ENCODE results near the gene TBC1D2B. TPM values are rescaled to one million over a fixed set of nuclear protein-coding genes. Genes with fewer than 3 reads are reported as not detected.

TBC1D2B gene
- total RNA-seq, 4 donors from 2014 or later = 4.7 to 9.6 (median 8.1) TPM

- TF ChIP-seq CTCF (IDR thresholded peaks at IDR 0.05 in 4 of 5, conservative IDR thresholded peaks at IDR 0.05 in 1 of 5) (no peak), POLR2A (IDR thresholded peaks at IDR 0.05) (no peak)
- intact Hi-C loops (cut with DNase I; ENCODE audit: low total_unique reads) = loop anchor here (2.0 kb wide), 1 partner anchor 311 kb away; no protein-coding TSS in a partner anchor
- no peak for ATAC-seq
These were observed 34.3 kb upstream of the TBC1D2B start for GRCh38 chr15:78111788-78112187.

GRCh38 chr15:78110916-78111475 is 33.5 kb upstream of the TBC1D2B start:
- ATAC-seq (no peak), DNase-seq (no peak)
- no peak overlapping the region for H3K4me3 ChIP-seq
- intact Hi-C loops (cut with DNase I; ENCODE audit: low total_unique reads) (no loop called here), in situ Hi-C loops (cut with MboI; ENCODE audit: low sequenced_read_pairs in 4 of 4) (loop anchor here (5.0 to 25.0 kb wide), 4 partner anchors 84 to 326 kb away; partner anchors contain the start of gene IREB2 (in 1 of the 4))
- no peaks in the 10 kb centered on the region for H3K4me1 ChIP-seq
- TF ChIP-seq POLR2A (IDR thresholded peaks at IDR 0.05) (no peak), CTCF (IDR thresholded peaks at IDR 0.05 in 4 of 5, conservative IDR thresholded peaks at IDR 0.05 in 1 of 5) (no peak)
- H3K9me3 ChIP-seq = no peaks in the 10 kb centered on the region
- no peaks in the 10 kb centered on the region for H3K27me3 ChIP-seq
- no peaks in the 10 kb centered on the region for H3K36me3 ChIP-seq
- H3K27ac ChIP-seq = no peak overlapping the region

More at GRCh38 chr15:78111788-78112187, 34.3 kb upstream of the TBC1D2B start:
- Histone ChIP-seq H3K4me3 (no peak overlapping the region), H3K36me3 (no peaks in the 10 kb centered on the region), H3K27ac (no peak overlapping the region), H3K9me3 (no peaks in the 10 kb centered on the region), H3K27me3 (no peaks in the 10 kb centered on the region), H3K4me1 (no peaks in the 10 kb centered on the region)
- no peak for DNase-seq
- in situ Hi-C loops (cut with MboI; ENCODE audit: low sequenced_read_pairs in 4 of 4) = loop anchor here (5.0 to 25.0 kb wide), 4 partner anchors 83 to 326 kb away; partner anchors contain the start of gene IREB2 (in 1 of the 4)

GRCh38 chr15:78110096-78110495 is 32.6 kb upstream of the TBC1D2B start:
- intact Hi-C loops (cut with DNase I; ENCODE audit: low total_unique reads) = no loop called here
- TF ChIP-seq CTCF (IDR thresholded peaks at IDR 0.05 in 4 of 5, conservative IDR thresholded peaks at IDR 0.05 in 1 of 5) = no peak
- no peak for TF ChIP-seq POLR2A (IDR thresholded peaks at IDR 0.05)
- H3K27me3 ChIP-seq = no peaks in the 10 kb centered on the region
- H3K4me3 ChIP-seq = no peak overlapping the region
- no peak for DNase-seq
- no peak for ATAC-seq
- no peaks in the 10 kb centered on the region for H3K4me1 ChIP-seq
- H3K27ac ChIP-seq = no peak overlapping the region
- in situ Hi-C loops (cut with MboI; ENCODE audit: low sequenced_read_pairs in 4 of 4) = loop anchor here (5.0 to 25.0 kb wide), 4 partner anchors 85 to 327 kb away; partner anchors contain the start of gene IREB2 (in 1 of the 4)
- no peaks in the 10 kb centered on the region for H3K9me3 ChIP-seq
- H3K36me3 ChIP-seq = no peaks in the 10 kb centered on the region

- intact Hi-C loops (cut with DNase I; ENCODE audit: low total_unique reads) (no loop called here), in situ Hi-C loops (cut with MboI; ENCODE audit: low sequenced_read_pairs in 4 of 4) (loop anchor here (5.0 to 25.0 kb wide), 5 partner anchors 107 to 328 kb away; partner anchors contain the start of gene IREB2 (in 1 of the 4))
- no peak overlapping the region for H3K27ac ChIP-seq
- DNase-seq = no peak
- H3K9me3 ChIP-seq = no peaks in the 10 kb centered on the region
- no peaks in the 10 kb centered on the region for H3K27me3 ChIP-seq
- H3K4me1 ChIP-seq = no peaks in the 10 kb centered on the region
- no peak for TF ChIP-seq CTCF (IDR thresholded peaks at IDR 0.05 in 4 of 5, conservative IDR thresholded peaks at IDR 0.05 in 1 of 5)
- TF ChIP-seq POLR2A (IDR thresholded peaks at IDR 0.05) = no peak
- ATAC-seq = no peak
- no peaks in the 10 kb centered on the region for H3K36me3 ChIP-seq
- no peak overlapping the region for H3K4me3 ChIP-seq
These were observed 31.6 kb upstream of the TBC1D2B start for GRCh38 chr15:78109156-78109555.

All from gastrocnemius medialis (tissue), 4 donors.